ENCODE results near the gene EMX1. TPM values are rescaled to one million over a fixed set of nuclear protein-coding genes. Genes with fewer than 3 reads are reported as not detected.
A peak's percentile ranks its signal among the peaks of the same experiment; 100 is the strongest.

Gene EMX1
- total and polyA plus RNA-seq, 2 of the 13 experiments (the other 11 are each of a cell fraction or from before 2014, with no cell fraction given), result 0.62 to 4.9 TPM

- TF ChIP-seq ZNF318 (CRISPR knock-in tag; IDR thresholded peaks at IDR 0.05) (no peak), ZNF577 (CRISPR knock-in tag; IDR thresholded peaks at IDR 0.05; ENCODE audit: borderline replicate concordance, low read depth) (no peak), ZNF274 (CRISPR knock-in tag; IDR thresholded peaks at IDR 0.05) (no peak), MTF2 (CRISPR knock-in tag; IDR thresholded peaks at IDR 0.05; ENCODE audit: borderline replicate concordance) (no peak), TAF15 (IDR thresholded peaks at IDR 0.05; ENCODE audit: low read depth, low read length, poor library complexity, severe bottlenecking) (no peak), ZFP41 (CRISPR knock-in tag; IDR thresholded peaks at IDR 0.05; ENCODE audit: borderline replicate concordance) (no peak), ASH2L (IDR thresholded peaks at IDR 0.05; ENCODE audit: insufficient read length, low read depth, low read length) (no peak), CHD2 (IDR thresholded peaks at IDR 0.05; ENCODE audit: low read depth, low read length) (no peak), WIZ (CRISPR knock-in tag; IDR thresholded peaks at IDR 0.05) (0 out of 2 replicates have a peak, but pooled peaks have one; percentile 62), TCF12 (IDR thresholded peaks at IDR 0.05) (no peak), TCF12 (CRISPR knock-in tag; IDR thresholded peaks at IDR 0.05) (no peak), ZNF432 (CRISPR knock-in tag; IDR thresholded peaks at IDR 0.05; ENCODE audit: borderline replicate concordance) (no peak), NR2F1 (CRISPR knock-in tag; IDR thresholded peaks at IDR 0.05) (peak; percentile 68 to 75), KDM5B (CRISPR knock-in tag; IDR thresholded peaks at IDR 0.05; ENCODE audit: borderline replicate concordance) (no peak)
- TF ChIP-seq, protein P1, sequence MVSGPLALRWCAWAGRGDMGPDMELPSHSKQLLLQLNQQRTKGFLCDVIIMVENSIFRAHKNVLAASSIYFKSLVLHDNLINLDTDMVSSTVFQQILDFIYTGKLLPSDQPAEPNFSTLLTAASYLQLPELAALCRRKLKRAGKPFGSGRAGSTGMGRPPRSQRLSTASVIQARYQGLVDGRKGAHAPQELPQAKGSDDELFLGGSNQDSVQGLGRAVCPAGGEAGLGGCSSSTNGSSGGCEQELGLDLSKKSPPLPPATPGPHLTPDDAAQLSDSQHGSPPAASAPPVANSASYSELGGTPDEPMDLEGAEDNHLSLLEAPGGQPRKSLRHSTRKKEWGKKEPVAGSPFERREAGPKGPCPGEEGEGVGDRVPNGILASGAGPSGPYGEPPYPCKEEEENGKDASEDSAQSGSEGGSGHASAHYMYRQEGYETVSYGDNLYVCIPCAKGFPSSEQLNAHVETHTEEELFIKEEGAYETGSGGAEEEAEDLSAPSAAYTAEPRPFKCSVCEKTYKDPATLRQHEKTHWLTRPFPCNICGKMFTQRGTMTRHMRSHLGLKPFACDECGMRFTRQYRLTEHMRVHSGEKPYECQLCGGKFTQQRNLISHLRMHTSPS (CRISPR knock-in tag; IDR thresholded peaks at IDR 0.05; ENCODE audit: low read depth), result no peak
- TF ChIP-seq, protein P2, sequence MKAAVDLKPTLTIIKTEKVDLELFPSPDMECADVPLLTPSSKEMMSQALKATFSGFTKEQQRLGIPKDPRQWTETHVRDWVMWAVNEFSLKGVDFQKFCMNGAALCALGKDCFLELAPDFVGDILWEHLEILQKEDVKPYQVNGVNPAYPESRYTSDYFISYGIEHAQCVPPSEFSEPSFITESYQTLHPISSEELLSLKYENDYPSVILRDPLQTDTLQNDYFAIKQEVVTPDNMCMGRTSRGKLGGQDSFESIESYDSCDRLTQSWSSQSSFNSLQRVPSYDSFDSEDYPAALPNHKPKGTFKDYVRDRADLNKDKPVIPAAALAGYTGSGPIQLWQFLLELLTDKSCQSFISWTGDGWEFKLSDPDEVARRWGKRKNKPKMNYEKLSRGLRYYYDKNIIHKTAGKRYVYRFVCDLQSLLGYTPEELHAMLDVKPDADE (CRISPR knock-in tag; IDR thresholded peaks at IDR 0.05), result no peak
- TF ChIP-seq, protein P3, sequence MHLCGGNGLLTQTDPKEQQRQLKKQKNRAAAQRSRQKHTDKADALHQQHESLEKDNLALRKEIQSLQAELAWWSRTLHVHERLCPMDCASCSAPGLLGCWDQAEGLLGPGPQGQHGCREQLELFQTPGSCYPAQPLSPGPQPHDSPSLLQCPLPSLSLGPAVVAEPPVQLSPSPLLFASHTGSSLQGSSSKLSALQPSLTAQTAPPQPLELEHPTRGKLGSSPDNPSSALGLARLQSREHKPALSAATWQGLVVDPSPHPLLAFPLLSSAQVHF (CRISPR knock-in tag; IDR thresholded peaks at IDR 0.05), result no peak
Measured at GRCh38 chr2:72888438-72889202, 28.7 kb upstream of the EMX1 start (continued).

All from HepG2 (cell line).